Activated CD8-positive, alpha-beta memory T cell treated with anti-CD3 and anti-CD28 coated beads, Interleukin-2, amount 50 U/mL, for 1 hour (primary cell): ENCODE results near the gene EPS15.
"Not testable (repeated sequence)": the region's sequence is repeated elsewhere in the genome, so short reads cannot be mapped to it uniquely, and the experiment has no call there.

Experiments
- DNase-seq: peaks from one replicate; pipeline ENCODE4 v3.0.0-alpha.2; 2020; ENCODE audit errors: extremely low read depth

Gene EPS15

DNA sequence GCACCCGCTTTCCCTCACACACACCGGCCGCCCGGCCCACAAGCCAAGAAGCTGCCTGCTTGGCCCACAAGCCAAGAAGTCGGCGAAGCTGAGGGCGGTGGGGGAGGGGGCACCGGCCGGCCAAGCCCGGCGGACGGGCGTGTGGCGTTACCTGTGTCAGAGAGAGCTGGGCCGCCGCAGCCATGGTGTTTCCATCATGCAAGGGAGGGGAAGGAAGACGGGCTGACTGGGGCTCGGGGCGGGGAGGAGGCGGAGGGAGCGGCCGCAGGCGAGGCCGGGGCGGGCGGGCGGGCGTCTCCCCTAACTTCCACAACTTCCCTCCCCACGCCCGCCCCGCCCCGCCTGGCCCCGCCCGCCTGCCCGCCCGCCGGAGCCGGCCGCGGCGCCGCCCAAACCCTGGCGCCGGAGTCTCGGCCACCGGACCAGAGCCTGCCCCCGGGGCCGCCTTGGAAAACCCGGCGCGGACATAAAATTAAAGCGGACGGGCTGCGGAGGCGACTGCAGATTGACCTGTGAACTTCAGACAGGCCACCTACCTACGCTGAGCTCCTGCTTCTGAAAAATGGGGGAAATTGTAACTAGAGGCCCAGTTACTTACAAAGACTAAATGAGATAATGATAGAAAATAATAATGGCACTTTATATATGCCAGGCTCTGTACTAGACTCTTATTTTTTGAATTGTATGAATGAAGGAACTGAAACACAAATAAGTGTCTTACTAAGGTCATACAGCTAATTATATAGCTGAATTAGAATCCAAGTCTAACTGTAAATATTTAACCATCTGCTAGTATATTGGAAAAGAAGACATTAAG, at the start of gene EPS15:
EPS15 (minus strand) TSS at position 219 of the 817 bp plus-strand sequence; CDS start at position 184, 35 bp downstream.
- peak; percentile 58 for DNase-seq

DNA sequence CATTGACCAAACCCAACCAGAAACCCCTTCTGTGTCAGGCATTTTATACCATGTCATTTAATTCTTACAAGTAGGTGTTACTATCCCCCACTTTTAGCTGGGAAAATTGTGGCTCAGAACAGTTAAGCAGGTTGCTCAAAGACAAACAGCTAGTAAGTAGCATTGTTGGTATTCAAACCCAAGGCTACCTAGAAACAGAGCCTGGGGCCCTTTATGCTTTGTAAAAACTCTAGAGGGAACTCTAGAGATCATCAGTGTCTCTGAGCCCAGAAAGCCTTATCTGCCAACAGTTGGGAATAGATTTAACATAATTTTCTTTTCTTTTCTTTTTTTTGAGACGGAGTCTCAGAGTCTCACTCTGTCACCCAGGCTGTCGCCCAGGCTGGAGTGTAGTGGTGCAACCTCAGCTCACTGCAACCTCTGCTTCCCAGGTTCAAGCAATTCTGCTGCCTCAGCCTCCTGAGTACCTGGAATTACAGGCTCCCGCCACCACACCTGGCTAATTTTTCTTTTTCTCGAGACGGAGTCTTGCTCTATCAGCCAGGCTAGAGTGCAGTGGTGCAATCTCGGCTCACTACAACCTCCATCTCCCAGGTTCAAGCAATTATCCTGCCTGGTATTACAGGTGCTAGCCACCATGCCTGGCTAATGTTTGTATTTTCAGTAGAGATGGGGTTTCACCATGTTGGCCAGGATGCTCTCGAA, 49.3 kb upstream of the EPS15 start:
- no peak for DNase-seq

GRCh38 chr1:51567653-51568052, 48.6 kb upstream of the EPS15 start:
- no peak for DNase-seq

DNA sequence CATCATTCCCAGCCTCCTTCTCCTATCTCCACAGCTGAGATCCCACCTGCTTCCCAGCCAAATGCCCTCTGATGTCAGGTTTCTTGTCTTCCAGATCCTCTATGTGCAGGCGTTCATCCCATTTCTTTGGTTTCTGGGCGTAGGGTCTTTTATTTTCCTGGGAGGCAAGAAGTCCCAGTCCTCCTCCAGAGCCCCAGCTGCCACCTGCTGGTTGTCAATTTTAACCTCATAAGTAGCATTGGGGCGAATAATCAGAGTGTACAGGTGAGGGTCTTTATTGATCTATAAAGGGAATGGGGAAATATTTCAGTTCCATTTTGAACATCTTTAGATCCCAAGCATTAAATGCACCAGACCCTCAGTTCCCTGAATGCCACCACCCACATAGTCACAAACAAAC, 47.2 kb upstream of the EPS15 start:
- no peak for DNase-seq

DNA sequence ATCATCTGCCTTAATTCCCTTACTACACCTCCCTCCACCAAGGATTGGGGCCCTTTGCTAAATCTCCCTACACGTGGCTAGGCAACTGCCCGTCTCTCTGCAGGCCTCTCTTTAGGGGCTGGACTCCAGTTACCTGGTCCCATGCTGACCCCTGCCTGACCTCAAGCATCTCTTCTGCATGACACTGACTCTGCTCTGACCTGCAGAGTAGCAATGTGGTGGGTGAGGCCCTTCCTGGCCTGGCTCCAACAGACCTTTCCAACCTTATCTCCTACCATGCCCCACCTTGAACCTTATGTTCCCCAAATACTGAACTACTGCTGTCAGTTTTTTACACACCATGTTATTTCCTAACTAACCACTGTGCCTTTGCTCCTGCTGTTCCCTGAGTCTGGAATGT, 45.9 kb upstream of the EPS15 start:
- DNase-seq, result no peak

DNA sequence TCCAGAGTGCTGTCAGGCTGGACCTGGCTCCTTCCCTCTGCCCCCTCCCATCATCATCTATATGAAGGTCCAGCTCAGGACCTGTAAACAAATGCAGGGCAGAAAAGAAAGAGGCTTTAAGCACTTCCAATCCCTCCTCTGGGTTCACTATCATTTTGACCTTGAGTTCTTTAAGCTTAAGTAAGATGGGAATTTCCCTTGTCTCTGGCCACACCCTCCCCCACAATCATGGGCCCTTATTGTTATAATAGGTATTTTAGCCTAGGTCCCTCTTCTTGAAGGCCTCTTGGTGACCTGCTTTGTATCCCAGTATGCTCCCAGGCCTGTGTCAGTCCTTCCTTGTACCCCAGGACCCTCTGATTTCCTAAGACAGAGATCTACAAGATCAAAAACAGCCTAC, 45.1 kb upstream of the EPS15 start:
- DNase-seq, result no peak

- no peak for DNase-seq
Measured at GRCh38 chr1:51561702-51562101, 42.6 kb upstream of the EPS15 start.

- not testable (repeated sequence) for DNase-seq
Measured at GRCh38 chr1:51560895-51561294, 41.8 kb upstream of the EPS15 start.

GRCh38 chr1:51560034-51560433, 41.0 kb upstream of the EPS15 start:
- no peak for DNase-seq

DNA sequence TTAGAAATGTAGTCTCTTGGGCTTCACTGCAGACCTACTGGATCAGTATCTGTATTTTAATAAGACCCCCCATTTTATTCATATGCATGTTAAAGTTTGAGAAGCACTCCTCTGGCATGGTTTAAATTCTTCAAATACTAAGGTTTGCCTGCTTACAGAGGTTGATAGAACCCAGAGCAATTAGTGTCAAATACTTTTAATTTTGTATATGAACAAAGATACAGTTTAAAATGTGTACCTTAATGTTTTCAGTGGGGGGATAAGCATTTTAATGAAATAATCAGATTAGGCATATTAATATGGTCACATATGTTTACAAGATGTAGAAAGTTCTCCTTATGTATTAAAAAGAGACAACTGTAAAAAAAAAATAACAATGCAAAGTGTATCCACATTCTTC, 40.4 kb upstream of the EPS15 start:
- no peak for DNase-seq

- no peak for DNase-seq
Measured at GRCh38 chr1:51559064-51559500, 40.0 kb upstream of the EPS15 start.

GRCh38 chr1:51558375-51558924, 39.4 kb upstream of the EPS15 start:
- DNase-seq, result no peak

GRCh38 chr1:51557168-51557567, 38.1 kb upstream of the EPS15 start:
- DNase-seq, result no peak

GRCh38 chr1:51555866-51556619, 37.0 kb upstream of the EPS15 start:
- DNase-seq, result no peak

DNA sequence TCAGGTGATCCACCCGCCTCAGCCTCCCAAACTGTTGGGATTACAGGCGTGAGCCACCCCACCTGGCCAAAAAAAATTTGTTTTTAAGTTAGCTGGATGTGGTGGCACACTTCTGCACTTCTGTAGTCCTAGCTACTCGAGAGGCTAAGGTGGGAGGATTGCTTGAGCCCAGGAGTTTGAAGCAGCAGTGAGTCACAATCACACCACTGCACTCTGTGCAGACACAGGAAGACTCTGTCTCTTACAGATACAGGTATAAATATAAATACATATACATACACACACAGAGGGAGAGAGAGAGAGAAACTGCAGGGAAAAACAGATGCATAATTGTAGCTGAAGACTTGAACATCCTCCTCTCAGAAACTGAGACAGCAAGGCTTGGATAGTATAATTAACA, 34.8 kb upstream of the EPS15 start:
- no peak for DNase-seq

DNA sequence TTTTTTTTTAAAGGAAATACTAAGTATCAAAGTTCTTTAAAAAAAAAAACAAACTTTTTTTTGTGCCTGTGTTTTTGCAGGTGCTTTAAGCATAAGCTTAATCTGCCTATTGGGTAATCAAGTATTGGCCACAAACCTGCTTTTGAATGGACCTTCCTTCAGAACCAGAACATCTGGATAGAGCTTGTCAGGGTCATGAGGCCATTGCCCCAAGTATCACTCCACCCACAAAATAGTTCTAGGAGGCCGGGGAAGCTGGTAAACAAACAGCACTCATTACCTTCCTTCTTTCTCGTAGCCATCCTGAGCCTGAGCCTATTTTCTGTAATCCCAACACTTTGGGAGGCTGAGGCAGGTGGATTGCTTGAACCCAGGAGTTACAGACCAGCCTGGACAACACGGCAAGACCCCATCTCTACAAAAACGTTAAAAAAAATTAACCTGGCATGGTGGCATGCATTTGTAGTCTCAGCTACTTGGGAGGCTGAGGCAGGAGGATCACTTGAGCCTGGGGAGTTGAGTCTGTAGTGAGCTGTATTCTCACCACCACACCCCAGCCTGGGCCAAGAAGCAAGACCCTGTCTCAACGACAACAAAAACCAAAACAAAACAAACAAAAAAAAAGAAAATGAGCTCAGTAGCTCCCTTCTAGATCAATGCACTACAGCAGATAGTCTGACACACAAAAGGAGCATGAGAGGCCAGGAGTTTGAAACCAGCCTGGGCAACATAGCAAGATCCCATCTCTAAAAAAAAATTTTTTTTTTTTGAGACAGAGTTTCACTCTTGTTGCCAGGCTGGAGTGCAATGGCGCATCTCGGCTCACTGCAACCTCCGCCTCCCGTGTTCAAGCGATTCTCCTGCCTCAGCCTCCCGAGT, 34.1 kb upstream of the EPS15 start:
- DNase-seq, result no peak

DNA sequence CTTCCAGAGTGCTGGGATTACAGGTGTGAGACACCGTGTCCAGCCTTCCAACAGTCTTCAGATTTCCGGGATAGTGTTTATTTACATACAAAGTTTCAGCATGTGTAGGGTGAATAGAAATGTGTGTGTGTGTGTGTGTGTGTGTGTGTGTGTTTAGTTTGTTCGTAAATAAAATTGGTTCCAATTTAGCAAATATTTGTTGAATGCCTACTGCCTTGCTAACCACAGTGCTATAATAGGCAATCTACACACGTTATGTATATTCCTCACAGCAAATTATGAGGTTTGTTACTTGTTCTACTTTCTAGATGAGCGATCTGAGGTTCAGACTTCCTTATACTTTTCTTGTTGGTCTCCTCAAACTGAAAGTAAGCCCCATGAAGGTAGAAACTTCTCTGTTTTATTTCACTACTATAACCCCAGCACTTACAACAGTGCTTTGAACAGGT, 32.8 kb upstream of the EPS15 start:
- no peak for DNase-seq

GRCh38 chr1:51551081-51551480, 32.0 kb upstream of the EPS15 start:
- DNase-seq, result no peak

- no peak for DNase-seq
Measured at GRCh38 chr1:51549901-51550300, 30.8 kb upstream of the EPS15 start.

DNA sequence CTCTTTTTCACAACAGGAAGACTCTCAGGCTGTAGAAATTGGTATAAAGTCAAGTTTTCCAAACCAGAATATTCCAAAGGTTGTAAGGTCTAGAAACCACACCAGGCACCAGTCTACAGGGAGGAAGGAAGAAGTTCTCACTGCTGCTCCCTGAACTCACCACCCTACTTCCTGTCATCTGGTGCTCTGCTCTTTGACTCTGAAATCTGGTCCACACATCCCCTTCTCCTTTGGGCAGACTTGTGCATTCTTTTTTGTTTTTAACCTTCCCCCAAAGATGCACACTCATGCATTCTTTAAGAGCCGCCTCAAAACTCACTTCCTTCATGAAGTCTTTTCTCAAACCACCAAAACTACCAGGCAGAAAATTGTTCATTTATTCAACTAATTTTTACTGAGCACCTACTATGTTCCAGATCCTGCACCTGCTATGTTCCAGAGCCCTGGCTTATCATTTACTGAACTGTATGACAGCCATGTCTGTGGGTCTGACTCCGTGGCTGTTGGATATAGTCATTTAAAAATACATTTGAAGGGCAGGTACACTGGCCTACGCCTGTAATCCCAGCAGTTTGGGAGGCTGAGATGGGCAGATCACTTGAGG, 30.1 kb upstream of the EPS15 start:
- no peak for DNase-seq

DNA sequence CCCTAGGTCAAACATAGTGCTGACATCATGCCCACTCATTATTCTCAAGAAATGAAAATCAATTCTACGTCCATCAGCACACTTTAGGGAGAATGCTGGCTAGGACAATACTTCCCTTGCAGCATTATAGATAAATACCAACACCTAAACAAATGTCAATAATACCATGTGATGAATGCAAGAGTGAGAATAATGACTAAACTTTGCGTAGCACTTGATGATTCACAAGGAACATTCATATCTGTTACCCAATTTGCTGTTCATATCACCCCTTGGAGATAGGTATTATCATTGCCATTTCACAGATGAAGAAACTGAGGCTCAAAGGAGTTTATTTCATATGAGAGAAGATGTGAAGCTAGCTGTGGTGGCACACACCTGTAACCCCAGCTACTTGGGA, 24.8 kb upstream of the EPS15 start:
- DNase-seq, result no peak
